Measurements from ENCODE around the gene CYBB. TPM values are rescaled to one million over a fixed set of nuclear protein-coding genes. Genes with fewer than 3 reads are reported as not detected.

CYBB gene
- total RNA-seq, 1 donor from 2014 or later = not detected

DNA sequence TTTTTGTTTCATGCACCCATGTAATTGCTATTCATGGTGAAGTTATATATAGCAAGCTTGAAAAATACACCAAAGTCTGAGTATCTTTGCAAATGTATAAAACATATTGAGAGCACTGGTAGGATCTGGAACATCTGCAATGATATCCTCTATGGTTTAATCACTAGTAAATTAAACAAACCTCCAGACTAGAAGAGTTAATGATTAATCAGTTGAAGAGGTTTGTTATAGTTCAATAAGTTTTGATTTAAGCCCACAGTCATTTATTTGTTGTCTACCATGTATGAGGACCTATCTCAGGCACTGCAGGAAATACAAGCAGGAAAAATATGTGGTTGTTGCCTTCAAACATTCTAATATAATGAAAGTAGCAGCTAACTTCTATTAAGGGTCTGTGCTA lies 16.5 kb downstream of the CYBB start:
- no peak for DNase-seq (ENCODE audit: extremely low spot score, unreplicated experiment)
- peaks cover 2% of the 10 kb centered on the region for H3K27me3 Mint-ChIP-seq (ENCODE audit: unreplicated experiment)
- no peak overlapping the region for H3K4me3 Mint-ChIP-seq (ENCODE audit: unreplicated experiment)
- H3K36me3 Mint-ChIP-seq (ENCODE audit: unreplicated experiment) = no peaks in the 10 kb centered on the region
- H3K9me3 Mint-ChIP-seq (ENCODE audit: unreplicated experiment) = no peaks in the 10 kb centered on the region
- H3K4me1 Mint-ChIP-seq (ENCODE audit: unreplicated experiment) = no peaks in the 10 kb centered on the region
- TF ChIP-seq, protein P1, sequence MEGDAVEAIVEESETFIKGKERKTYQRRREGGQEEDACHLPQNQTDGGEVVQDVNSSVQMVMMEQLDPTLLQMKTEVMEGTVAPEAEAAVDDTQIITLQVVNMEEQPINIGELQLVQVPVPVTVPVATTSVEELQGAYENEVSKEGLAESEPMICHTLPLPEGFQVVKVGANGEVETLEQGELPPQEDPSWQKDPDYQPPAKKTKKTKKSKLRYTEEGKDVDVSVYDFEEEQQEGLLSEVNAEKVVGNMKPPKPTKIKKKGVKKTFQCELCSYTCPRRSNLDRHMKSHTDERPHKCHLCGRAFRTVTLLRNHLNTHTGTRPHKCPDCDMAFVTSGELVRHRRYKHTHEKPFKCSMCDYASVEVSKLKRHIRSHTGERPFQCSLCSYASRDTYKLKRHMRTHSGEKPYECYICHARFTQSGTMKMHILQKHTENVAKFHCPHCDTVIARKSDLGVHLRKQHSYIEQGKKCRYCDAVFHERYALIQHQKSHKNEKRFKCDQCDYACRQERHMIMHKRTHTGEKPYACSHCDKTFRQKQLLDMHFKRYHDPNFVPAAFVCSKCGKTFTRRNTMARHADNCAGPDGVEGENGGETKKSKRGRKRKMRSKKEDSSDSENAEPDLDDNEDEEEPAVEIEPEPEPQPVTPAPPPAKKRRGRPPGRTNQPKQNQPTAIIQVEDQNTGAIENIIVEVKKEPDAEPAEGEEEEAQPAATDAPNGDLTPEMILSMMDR (IDR thresholded peaks at IDR 0.05) = no peak
- H3K27ac Mint-ChIP-seq (ENCODE audit: unreplicated experiment) = no peak overlapping the region

DNA sequence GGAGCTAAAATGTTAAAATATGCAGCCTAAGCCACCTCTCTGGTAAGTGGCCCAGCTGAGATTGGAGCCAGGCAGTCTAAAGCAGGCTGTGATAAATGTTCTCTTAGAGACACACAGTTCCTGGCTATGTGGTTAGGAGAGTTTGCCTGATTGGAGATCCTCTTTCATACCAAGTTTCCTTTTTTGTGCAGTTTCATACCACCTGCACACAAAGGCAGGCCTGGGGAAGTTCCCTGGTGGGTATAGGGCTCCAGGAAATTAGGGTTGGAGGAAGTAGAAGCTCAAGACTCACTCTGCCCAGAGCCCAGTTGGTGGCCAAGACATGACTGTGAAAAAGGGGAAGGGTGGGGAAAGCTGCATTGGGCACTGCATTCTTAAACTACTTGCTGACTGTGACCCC lies 16.9 kb downstream of the CYBB start:
- TF ChIP-seq, protein P1 (IDR thresholded peaks at IDR 0.05) = no peak
- H3K36me3 Mint-ChIP-seq (ENCODE audit: unreplicated experiment) = no peaks in the 10 kb centered on the region
- DNase-seq (ENCODE audit: extremely low spot score, unreplicated experiment) = no peak

DNA sequence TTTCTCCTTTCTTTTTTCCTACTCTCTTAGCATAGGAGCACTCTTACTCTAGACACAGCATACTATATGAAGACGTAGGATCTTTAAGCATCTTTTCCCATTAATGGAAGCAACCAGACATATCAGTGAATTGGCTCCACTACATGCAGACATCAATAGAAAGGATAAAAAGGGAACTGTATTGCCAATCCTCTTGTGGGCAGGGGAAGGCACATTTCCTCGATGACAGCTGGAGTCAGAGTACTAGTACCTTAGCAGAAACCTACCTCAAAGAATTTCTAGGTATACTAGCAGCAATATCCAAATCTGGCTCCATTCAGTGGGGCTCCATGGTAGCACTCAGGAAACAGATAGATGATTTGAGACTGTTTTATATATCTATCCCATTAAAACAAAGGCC lies 20.1 kb downstream of the CYBB start:
- H3K9me3 Mint-ChIP-seq (ENCODE audit: unreplicated experiment) = no peaks in the 10 kb centered on the region
- DNase-seq (ENCODE audit: extremely low spot score, unreplicated experiment) = no peak
- no peak overlapping the region for H3K27ac Mint-ChIP-seq (ENCODE audit: unreplicated experiment)
- peaks cover 3% of the 10 kb centered on the region for H3K4me1 Mint-ChIP-seq (ENCODE audit: unreplicated experiment)
- H3K27me3 Mint-ChIP-seq (ENCODE audit: unreplicated experiment) = no peaks in the 10 kb centered on the region
- H3K36me3 Mint-ChIP-seq (ENCODE audit: unreplicated experiment) = no peaks in the 10 kb centered on the region
- TF ChIP-seq, protein P1 (IDR thresholded peaks at IDR 0.05) = no peak
- H3K4me3 Mint-ChIP-seq (ENCODE audit: unreplicated experiment) = no peak overlapping the region

More for the DNA sequence above, 16.9 kb downstream of the CYBB start:
- H3K27me3 Mint-ChIP-seq (ENCODE audit: unreplicated experiment) = peaks cover 2% of the 10 kb centered on the region
- no peaks in the 10 kb centered on the region for H3K9me3 Mint-ChIP-seq (ENCODE audit: unreplicated experiment)
- H3K4me3 Mint-ChIP-seq (ENCODE audit: unreplicated experiment) = no peak overlapping the region
- H3K4me1 Mint-ChIP-seq (ENCODE audit: unreplicated experiment) = no peaks in the 10 kb centered on the region
- H3K27ac Mint-ChIP-seq (ENCODE audit: unreplicated experiment) = no peak overlapping the region

DNA sequence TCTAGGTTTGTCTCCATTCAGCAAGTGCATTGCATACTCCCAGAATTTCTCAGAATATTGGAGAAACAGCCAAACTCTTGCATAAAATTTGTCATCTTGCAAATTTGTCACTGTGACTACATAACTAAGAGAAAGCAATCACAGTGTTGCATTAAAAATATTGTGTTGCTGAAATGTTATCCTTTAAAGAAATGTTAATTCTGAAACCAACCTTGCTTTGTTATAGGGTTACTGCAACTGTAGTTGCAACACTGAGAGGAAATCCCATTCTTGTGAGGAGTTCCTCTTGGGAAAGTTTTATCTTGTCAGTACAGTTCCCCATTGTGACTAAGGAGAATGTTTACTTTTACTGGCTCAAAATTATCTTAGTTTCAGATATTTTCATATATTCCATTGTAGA lies 20.9 kb downstream of the CYBB start:
- no peaks in the 10 kb centered on the region for H3K36me3 Mint-ChIP-seq (ENCODE audit: unreplicated experiment)
- no peak for DNase-seq (ENCODE audit: extremely low spot score, unreplicated experiment)
- peaks cover 3% of the 10 kb centered on the region for H3K4me1 Mint-ChIP-seq (ENCODE audit: unreplicated experiment)
- no peak overlapping the region for H3K4me3 Mint-ChIP-seq (ENCODE audit: unreplicated experiment)
- TF ChIP-seq, protein P1 (IDR thresholded peaks at IDR 0.05) = no peak
- no peaks in the 10 kb centered on the region for H3K27me3 Mint-ChIP-seq (ENCODE audit: unreplicated experiment)
- no peaks in the 10 kb centered on the region for H3K9me3 Mint-ChIP-seq (ENCODE audit: unreplicated experiment)
- H3K27ac Mint-ChIP-seq (ENCODE audit: unreplicated experiment) = no peak overlapping the region

DNA sequence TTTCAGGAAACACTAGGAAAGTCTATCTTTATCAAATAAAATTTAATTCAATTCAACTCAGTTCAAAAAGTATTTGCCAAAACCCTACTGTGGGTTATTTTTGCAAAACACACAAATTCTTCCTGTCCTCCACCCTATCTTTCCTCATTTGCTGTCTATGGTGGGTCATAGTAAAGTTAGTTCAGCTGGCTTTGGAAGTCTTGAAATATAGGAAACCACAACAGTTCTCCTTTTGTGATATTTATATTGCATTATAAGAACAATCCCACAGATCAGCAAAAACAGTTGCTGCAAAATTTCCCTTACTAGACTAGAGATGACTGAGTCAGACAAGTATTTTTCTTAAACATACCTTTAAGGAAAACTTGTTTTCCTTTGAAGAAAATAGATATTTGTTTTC lies 22.2 kb downstream of the CYBB start:
- no peak overlapping the region for H3K4me3 Mint-ChIP-seq (ENCODE audit: unreplicated experiment)
- no peak overlapping the region for H3K27ac Mint-ChIP-seq (ENCODE audit: unreplicated experiment)
- H3K27me3 Mint-ChIP-seq (ENCODE audit: unreplicated experiment) = no peaks in the 10 kb centered on the region
- no peaks in the 10 kb centered on the region for H3K36me3 Mint-ChIP-seq (ENCODE audit: unreplicated experiment)
- no peak for DNase-seq (ENCODE audit: extremely low spot score, unreplicated experiment)
- peaks cover 3% of the 10 kb centered on the region for H3K4me1 Mint-ChIP-seq (ENCODE audit: unreplicated experiment)
- H3K9me3 Mint-ChIP-seq (ENCODE audit: unreplicated experiment) = no peaks in the 10 kb centered on the region
- TF ChIP-seq, protein P1 (IDR thresholded peaks at IDR 0.05) = no peak
